ENCODE data around the gene IPO4.

IPO4 gene

GRCh38 chr14:24155100-24155499 is 33.5 kb downstream of the IPO4 start:
- no peak for TF ChIP-seq CTCF (IDR thresholded peaks at IDR 0.05; ENCODE audit: low read depth, low read length)
- DNase-seq, result no peak
- H3K9me3 ChIP-seq, result no peaks in the 10 kb centered on the region

GRCh38 chr14:24151404-24152080 is 37.1 kb downstream of the IPO4 start:
- Histone ChIP-seq H3K4me1 (no peaks in the 10 kb centered on the region), H3K36me3 (peaks cover 59% of the 10 kb centered on the region), H3K9me3 (no peaks in the 10 kb centered on the region)

More at GRCh38 chr14:24155100-24155499, 33.5 kb downstream of the IPO4 start:
- no peak overlapping the region for H3K4me3 ChIP-seq (ENCODE audit: low read depth, low read length)
- no peaks in the 10 kb centered on the region for H3K27me3 ChIP-seq
- H3K36me3 ChIP-seq, result peaks cover 66% of the 10 kb centered on the region
- no peaks in the 10 kb centered on the region for H3K4me1 ChIP-seq

GRCh38 chr14:24150993-24151392 is 37.6 kb downstream of the IPO4 start:
- no peak overlapping the region for H3K4me3 ChIP-seq (ENCODE audit: low read depth, low read length)
- H3K9me3 ChIP-seq, result no peaks in the 10 kb centered on the region
- H3K27me3 ChIP-seq, result no peaks in the 10 kb centered on the region
- TF ChIP-seq CTCF (IDR thresholded peaks at IDR 0.05; ENCODE audit: low read depth, low read length), result no peak
- DNase-seq, result no peak
- H3K36me3 ChIP-seq, result peaks cover 56% of the 10 kb centered on the region
- H3K4me1 ChIP-seq, result no peaks in the 10 kb centered on the region

More at GRCh38 chr14:24151404-24152080, 37.1 kb downstream of the IPO4 start:
- DNase-seq, result no peak
- H3K27me3 ChIP-seq, result no peaks in the 10 kb centered on the region
- no peak for TF ChIP-seq CTCF (IDR thresholded peaks at IDR 0.05; ENCODE audit: low read depth, low read length)
- H3K4me3 ChIP-seq (ENCODE audit: low read depth, low read length), result no peak overlapping the region

- no peaks in the 10 kb centered on the region for H3K9me3 ChIP-seq
- no peaks in the 10 kb centered on the region for H3K27me3 ChIP-seq
- no peak for TF ChIP-seq CTCF (IDR thresholded peaks at IDR 0.05; ENCODE audit: low read depth, low read length)
- H3K4me3 ChIP-seq (ENCODE audit: low read depth, low read length), result no peak overlapping the region
- DNase-seq, result no peak
- peaks cover 52% of the 10 kb centered on the region for H3K36me3 ChIP-seq
- H3K4me1 ChIP-seq, result no peaks in the 10 kb centered on the region
Observed at GRCh38 chr14:24150567-24150966, 38.0 kb downstream of the IPO4 start.

- H3K27me3 ChIP-seq, result no peaks in the 10 kb centered on the region
- H3K4me3 ChIP-seq (ENCODE audit: low read depth, low read length), result no peak overlapping the region
- no peaks in the 10 kb centered on the region for H3K9me3 ChIP-seq
- no peak for TF ChIP-seq CTCF (IDR thresholded peaks at IDR 0.05; ENCODE audit: low read depth, low read length)
- H3K4me1 ChIP-seq, result no peaks in the 10 kb centered on the region
- no peak for DNase-seq
- H3K36me3 ChIP-seq, result peaks cover 47% of the 10 kb centered on the region
Observed at GRCh38 chr14:24150061-24150460, 38.6 kb downstream of the IPO4 start.

DNA sequence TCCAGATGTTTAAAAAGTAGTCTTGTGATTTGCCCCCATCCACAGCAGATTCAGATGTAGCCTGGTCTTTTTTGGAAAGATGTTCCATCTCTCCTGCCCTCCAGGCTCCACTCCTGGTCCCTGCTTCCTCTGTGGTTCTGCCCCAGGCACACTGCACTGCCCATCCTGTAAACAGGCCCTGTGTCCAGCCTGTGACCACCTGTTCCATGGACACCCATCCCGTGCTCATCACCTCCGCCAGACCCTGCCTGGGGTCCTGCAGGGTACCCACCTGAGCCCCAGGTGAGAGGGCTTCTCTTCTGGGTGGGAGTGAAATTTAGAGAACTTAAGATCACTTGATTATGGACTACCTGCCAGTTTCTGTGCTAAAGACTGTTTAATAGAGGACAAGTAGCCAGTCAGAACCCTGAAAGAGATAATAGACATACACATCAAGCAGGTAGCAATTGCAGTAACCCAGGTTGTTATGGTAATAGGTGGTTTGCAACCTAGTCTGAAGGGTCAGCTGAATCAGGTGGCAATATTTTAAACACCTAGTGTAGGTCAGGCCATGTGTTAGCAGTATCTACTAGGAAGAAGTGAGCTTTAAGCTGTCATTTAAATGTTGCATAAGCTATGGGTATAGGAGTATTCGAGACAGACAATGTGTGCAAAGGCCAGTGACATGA is 39.2 kb downstream of the IPO4 start:
- DNase-seq, result no peak
- peaks cover 40% of the 10 kb centered on the region for H3K36me3 ChIP-seq
- no peaks in the 10 kb centered on the region for H3K27me3 ChIP-seq
- no peaks in the 10 kb centered on the region for H3K4me1 ChIP-seq
- H3K4me3 ChIP-seq (ENCODE audit: low read depth, low read length), result no peak overlapping the region
- no peak for TF ChIP-seq CTCF (IDR thresholded peaks at IDR 0.05; ENCODE audit: low read depth, low read length)
- H3K9me3 ChIP-seq, result no peaks in the 10 kb centered on the region

Measured in BE2C (cell line).